ENCODE data around the gene APOB. TPM values are rescaled to one million over a fixed set of nuclear protein-coding genes. Genes with fewer than 3 reads are reported as not detected.

The APOB gene
- total RNA-seq, 2 donors from 2014 or later: 7.5 to 14.1 TPM

DNA sequence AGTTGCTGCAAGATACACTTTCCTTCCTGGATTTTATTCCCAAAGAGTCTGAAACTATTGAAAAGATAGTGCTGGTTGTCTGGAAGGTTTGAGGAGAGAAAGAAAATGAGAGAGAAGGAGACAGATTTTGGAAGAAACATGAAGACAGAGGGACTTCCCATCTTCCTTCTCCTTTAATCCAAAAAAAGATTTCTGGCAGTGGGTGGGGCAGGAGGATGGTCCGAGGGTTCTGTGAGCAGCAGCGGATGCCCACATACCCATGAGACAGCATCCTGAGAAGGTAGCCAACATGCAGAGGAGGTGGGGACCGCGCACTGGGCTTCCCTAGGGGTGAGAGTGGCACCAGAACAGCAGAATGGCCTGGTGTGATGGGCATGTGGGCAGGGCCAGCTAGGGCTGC lies 84.6 kb downstream of the APOB start:
- 87 to 100% methylated on average over 3 to 4 of the region's 4 CpGs for WGBS, 2 experiments (ENCODE audit: insufficient coverage in 1 of 2, insufficient read length in 1 of 2)
- peaks cover 6% of the 10 kb centered on the region for H3K27me3 Mint-ChIP-seq (ENCODE audit: insufficient read depth)
- H3K36me3 Mint-ChIP-seq (ENCODE audit: low read depth): no peaks in the 10 kb centered on the region
- Histone ChIP-seq H3K9me3 (ENCODE audit: control insufficient read depth, low read length) (no peaks in the 10 kb centered on the region), H3K9ac (ENCODE audit: extremely low read depth, low read length, poor library complexity, severe bottlenecking) (no peak overlapping the region), H3K4me3 (ENCODE audit: low read length) (no peak overlapping the region), H3K4me1 (ENCODE audit: control insufficient read depth, insufficient read depth, low read length) (no peaks in the 10 kb centered on the region), H3K36me3 (ENCODE audit: control insufficient read depth, insufficient read depth, low read length) (no peaks in the 10 kb centered on the region), H3K27me3 (ENCODE audit: control insufficient read depth, insufficient read depth, low read length, poor library complexity, severe bottlenecking) (peaks cover 6% of the 10 kb centered on the region), H3K27ac (ENCODE audit: low read depth, low read length) (no peak overlapping the region)
- H3K9me3 Mint-ChIP-seq: no peaks in the 10 kb centered on the region
- TF ChIP-seq CTCF (conservative IDR thresholded peaks at IDR 0.05): no peak
- H3K4me1 Mint-ChIP-seq: no peaks in the 10 kb centered on the region
- no peak overlapping the region for H3K27ac Mint-ChIP-seq
- H3K4me3 Mint-ChIP-seq: no peak overlapping the region
- no peak for DNase-seq

DNA sequence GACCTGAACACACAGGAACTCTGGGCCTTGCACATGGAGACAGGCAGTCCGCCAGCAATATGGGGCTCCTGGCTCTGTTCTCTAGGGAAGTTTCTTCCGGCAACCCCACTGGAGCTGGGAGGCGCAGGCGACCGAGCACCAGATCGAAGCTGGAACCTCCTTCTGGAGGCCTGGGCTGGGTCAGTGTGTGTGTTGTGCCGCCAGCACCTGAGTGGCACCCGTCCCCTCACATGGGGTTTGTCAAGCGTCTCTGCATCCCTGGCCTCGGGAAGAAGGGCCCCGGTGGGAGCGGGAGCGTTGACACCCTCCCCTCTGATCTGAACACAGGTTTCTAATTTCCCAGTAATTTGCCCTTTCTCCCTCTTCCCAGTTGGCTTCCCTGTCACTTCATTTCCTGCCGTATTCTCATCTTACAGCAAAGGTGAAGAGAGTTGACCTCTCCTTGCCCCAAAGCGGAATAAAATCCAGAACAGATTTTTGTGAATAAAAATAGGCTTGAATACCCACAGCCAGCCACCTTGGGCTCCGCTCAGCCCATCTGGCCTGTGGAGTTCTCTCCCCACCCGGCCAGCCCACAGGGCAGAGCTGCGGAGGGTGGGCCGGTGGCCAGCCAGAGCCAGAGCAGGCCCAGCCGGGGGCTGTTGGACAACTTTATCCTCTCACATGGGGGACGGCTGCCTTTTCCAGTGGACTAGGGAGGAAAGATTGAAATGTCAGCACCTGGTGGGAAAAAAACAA lies 85.9 kb downstream of the APOB start:
- H3K36me3 Mint-ChIP-seq (ENCODE audit: low read depth): no peaks in the 10 kb centered on the region
- no peaks in the 10 kb centered on the region for H3K4me1 ChIP-seq (ENCODE audit: control insufficient read depth, insufficient read depth, low read length)
- H3K4me1 Mint-ChIP-seq: no peaks in the 10 kb centered on the region
- H3K27me3 ChIP-seq (ENCODE audit: control insufficient read depth, insufficient read depth, low read length, poor library complexity, severe bottlenecking): no peaks in the 10 kb centered on the region
- no peak overlapping the region for H3K27ac ChIP-seq (ENCODE audit: low read depth, low read length)
- no peak overlapping the region for H3K4me3 ChIP-seq (ENCODE audit: low read length)
- DNase-seq: no peak
- H3K36me3 ChIP-seq (ENCODE audit: control insufficient read depth, insufficient read depth, low read length): no peaks in the 10 kb centered on the region
- no peak for TF ChIP-seq CTCF (conservative IDR thresholded peaks at IDR 0.05)
- no peak overlapping the region for H3K27ac Mint-ChIP-seq
- WGBS, 2 experiments (ENCODE audit: insufficient coverage in 1 of 2, insufficient read length in 1 of 2): 92 to 96% methylated on average over 13 to 21 of the region's 21 CpGs
- peaks cover 6% of the 10 kb centered on the region for H3K27me3 Mint-ChIP-seq (ENCODE audit: insufficient read depth)
- H3K4me3 Mint-ChIP-seq: no peak overlapping the region
- H3K9me3 ChIP-seq (ENCODE audit: control insufficient read depth, low read length): no peaks in the 10 kb centered on the region
- H3K9ac ChIP-seq (ENCODE audit: extremely low read depth, low read length, poor library complexity, severe bottlenecking): no peak overlapping the region
- no peaks in the 10 kb centered on the region for H3K9me3 Mint-ChIP-seq

- H3K4me3 ChIP-seq (ENCODE audit: low read length): no peak overlapping the region
- no peaks in the 10 kb centered on the region for H3K27me3 ChIP-seq (ENCODE audit: control insufficient read depth, insufficient read depth, low read length, poor library complexity, severe bottlenecking)
- 86 to 91% methylated on average over 7 to 10 of the region's 10 CpGs for WGBS, 2 experiments (ENCODE audit: insufficient coverage in 1 of 2, insufficient read length in 1 of 2)
- H3K9ac ChIP-seq (ENCODE audit: extremely low read depth, low read length, poor library complexity, severe bottlenecking): no peak overlapping the region
- H3K4me1 Mint-ChIP-seq: no peaks in the 10 kb centered on the region
- DNase-seq: no peak
- no peaks in the 10 kb centered on the region for H3K9me3 ChIP-seq (ENCODE audit: control insufficient read depth, low read length)
- TF ChIP-seq CTCF (conservative IDR thresholded peaks at IDR 0.05): no peak
- peaks cover 5% of the 10 kb centered on the region for H3K27me3 Mint-ChIP-seq (ENCODE audit: insufficient read depth)
- H3K9me3 Mint-ChIP-seq: no peaks in the 10 kb centered on the region
- H3K27ac Mint-ChIP-seq: no peak overlapping the region
- no peak overlapping the region for H3K27ac ChIP-seq (ENCODE audit: low read depth, low read length)
- no peaks in the 10 kb centered on the region for H3K36me3 ChIP-seq (ENCODE audit: control insufficient read depth, insufficient read depth, low read length)
- H3K4me1 ChIP-seq (ENCODE audit: control insufficient read depth, insufficient read depth, low read length): no peaks in the 10 kb centered on the region
- H3K4me3 Mint-ChIP-seq: no peak overlapping the region
- H3K36me3 Mint-ChIP-seq (ENCODE audit: low read depth): no peaks in the 10 kb centered on the region
Measured at GRCh38 chr2:20955277-20956026, 88.4 kb downstream of the APOB start.

All from endodermal cell (in vitro differentiated cells).